ENCODE results near the gene AP1G1. TPM values are rescaled to one million over a fixed set of nuclear protein-coding genes. Genes with fewer than 3 reads are reported as not detected.

The AP1G1 gene
- total and polyA plus RNA-seq, 10 of the 15 experiments (the other 5 are each of a cell fraction or from before 2014, with no cell fraction given) = 5.9 to 83.7 (median 47.8) TPM

- POLR2A ChIA-PET = no interaction called here
- Histone ChIP-seq H3K27me3 (replicated peaks in 1 of 2; ENCODE audit: control insufficient read depth in 2 of 2, insufficient read depth in 2 of 2, low read length in 1 of 2) (no peaks in the 10 kb centered on the region), H3K27ac (ENCODE audit: control insufficient read depth, insufficient read depth) (no peak overlapping the region), H2AFZ (ENCODE audit: control insufficient read depth, low read depth, low read length) (no peak overlapping the region), H3K9me3 (replicated peaks; ENCODE audit: control insufficient read depth, insufficient read depth, low read length) (no peaks in the 10 kb centered on the region), H3K4me3 (no peak overlapping the region), H3K4me1 (ENCODE audit: control insufficient read depth, insufficient read depth, low read length) (no peaks in the 10 kb centered on the region), H4K20me1 (ENCODE audit: control insufficient read depth, insufficient read depth) (no peaks in the 10 kb centered on the region), H3K79me2 (ENCODE audit: control insufficient read depth, insufficient read depth, low read length) (no peaks in the 10 kb centered on the region), H3K9ac (ENCODE audit: control insufficient read depth, insufficient read depth, low read length) (no peak overlapping the region), H3K36me3 (ENCODE audit: control insufficient read depth in 2 of 2, insufficient read depth in 2 of 2, low read length in 1 of 2) (peaks cover 0 to 3% of the 10 kb centered on the region in 2 experiments; a peak in 1 of 4 replicates), H3K4me2 (ENCODE audit: control insufficient read depth, insufficient read depth) (no peak overlapping the region)
- CTCF ChIA-PET = no interaction called here
- peak; percentile 81 for FAIRE-seq
- DNase-seq (ENCODE audit: low read depth, low spot score) = no peak
- no TSS peak for BruUV-seq (replicated peaks)
- no peak for TF ChIP-seq CHD1 (IDR thresholded peaks at IDR 0.05; ENCODE audit: low read depth, low read length)
- no peak for TF ChIP-seq KAT2A (conservative IDR thresholded peaks at IDR 0.05; ENCODE audit: control insufficient read depth, low read depth, low read length)
- no peak for TF ChIP-seq CUX1 (IDR thresholded peaks at IDR 0.05; ENCODE audit: insufficient replicate concordance, low read depth, low read length)
- peak; percentile 28; the same call in 1 of the 2 replicates for TF ChIP-seq RUNX3 (IDR thresholded peaks at IDR 0.05; ENCODE audit: low read length)
- RAD21 ChIA-PET (ENCODE audit: unreplicated experiment) = no interaction called here
- in situ Hi-C loops (cut with MboI) = no loop called here
- intact Hi-C loops (cut with micrococcal nuclease; ENCODE audit: unreplicated experiment) = loop anchor here (10.0 kb wide), 1 partner anchor 62 kb away; no protein-coding TSS in a partner anchor
- no peak for ATAC-seq
- WGBS (ENCODE audit: insufficient coverage, insufficient replicate concordance, low lambda C conversion rate, missing lambda C conversion rate) = 50% methylated on average over 5 of the region's 5 CpGs
- SMC1A ChIA-PET (ENCODE audit: uncharacterized antibody, unreplicated experiment) = interaction anchor here (0.7 to 1.4 kb wide), 2 partner anchors 10 to 269 kb away, joined by 3 to 4 read pairs; no protein-coding TSS in a partner anchor
These were observed 115.5 kb downstream of the AP1G1 start for GRCh38 chr16:71693164-71693563.
